Islet of Langerhans (tissue), 1 donor: ENCODE measurements around the gene RNASEH2A.
"Not testable (repeated sequence)": the region's sequence is repeated elsewhere in the genome, so short reads cannot be mapped to it uniquely, and the experiment has no call there.

Experiments used
- FAIRE-seq: peaks from one replicate; lab custom pipeline; 2011; peaks lifted over from hg19 to GRCh38; lab: Jason Lieb, UNC

Gene RNASEH2A

DNA sequence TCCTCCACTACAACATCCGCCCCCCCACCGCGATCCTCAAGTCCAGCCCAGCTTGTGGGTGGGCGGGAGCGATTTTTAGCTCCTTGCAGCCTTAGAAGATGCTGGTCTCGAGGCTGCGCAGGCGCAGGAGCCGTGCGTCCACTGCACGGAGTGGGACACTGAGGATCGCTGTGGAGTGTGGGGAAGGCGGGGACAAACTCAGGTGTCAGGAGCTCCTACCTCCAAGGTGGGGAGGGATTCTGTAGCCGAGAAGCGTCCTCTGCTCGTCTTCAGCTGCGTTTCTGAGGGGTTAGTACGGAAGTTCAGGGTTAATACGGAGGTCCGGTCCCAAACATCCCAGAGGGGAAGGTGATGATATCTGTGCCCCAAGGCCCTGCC is 28.2 kb downstream of the RNASEH2A start, which contains the start of gene RTBDN:
RTBDN (minus strand) TSS at position 14 of the 378 bp plus-strand sequence. CDS start 4,600 bp downstream, outside the sequence.
- no peak for FAIRE-seq

DNA sequence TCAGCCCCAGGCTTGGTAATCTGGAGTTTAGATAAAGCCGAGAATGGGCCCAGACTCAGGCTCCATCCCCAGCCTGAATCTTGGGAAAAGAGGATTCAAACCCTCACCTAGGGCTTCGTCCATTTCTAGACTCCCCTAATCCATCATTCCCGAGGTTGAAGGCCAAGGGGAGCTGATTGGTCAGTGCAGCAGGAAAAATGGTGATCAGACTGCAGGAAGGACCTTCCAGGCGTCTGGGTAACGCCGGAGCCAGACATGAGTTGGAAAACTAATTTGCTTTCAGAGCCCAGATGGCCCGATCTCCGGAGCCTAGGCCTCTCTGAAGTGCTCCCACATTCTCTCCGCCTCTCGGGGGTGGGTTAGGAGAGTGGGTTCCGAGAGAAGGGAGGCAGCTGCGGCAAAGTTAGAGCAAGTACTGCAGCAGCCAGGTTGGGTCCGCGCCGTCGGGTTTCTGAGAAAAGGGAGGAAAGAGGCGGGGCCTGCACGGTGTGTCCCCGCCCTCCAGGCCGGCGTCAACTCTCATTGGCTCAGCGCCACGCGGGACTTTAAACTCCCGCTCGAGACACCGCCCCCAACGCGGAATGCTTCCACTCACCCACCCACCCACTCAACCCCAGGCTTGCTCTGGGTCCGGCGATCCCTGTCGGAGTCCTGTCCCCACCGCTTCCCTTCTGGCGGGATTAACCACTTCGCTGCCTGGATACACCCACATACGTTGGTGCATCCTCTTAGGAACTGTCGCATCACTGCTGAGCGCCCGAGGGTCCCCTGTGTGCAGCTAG is 28.8 kb downstream of the RNASEH2A start:
- FAIRE-seq: no peak

DNA sequence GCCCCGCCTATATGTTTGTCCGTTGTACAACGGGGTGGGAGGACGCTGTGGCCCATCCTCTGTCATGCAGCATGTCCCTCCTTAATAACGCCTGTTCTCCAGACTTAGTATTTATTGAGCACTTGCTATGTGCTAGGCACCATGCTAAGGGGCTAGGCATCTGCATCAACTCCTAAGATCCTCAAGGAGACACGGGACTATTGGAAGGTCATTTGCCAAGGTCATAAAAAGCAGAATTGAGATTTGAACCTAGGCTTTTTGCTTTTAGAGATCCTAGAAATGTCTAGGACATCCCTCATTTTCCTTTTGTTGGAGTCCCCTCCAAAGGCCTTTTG is 30.1 kb downstream of the RNASEH2A start:
- no peak for FAIRE-seq

DNA sequence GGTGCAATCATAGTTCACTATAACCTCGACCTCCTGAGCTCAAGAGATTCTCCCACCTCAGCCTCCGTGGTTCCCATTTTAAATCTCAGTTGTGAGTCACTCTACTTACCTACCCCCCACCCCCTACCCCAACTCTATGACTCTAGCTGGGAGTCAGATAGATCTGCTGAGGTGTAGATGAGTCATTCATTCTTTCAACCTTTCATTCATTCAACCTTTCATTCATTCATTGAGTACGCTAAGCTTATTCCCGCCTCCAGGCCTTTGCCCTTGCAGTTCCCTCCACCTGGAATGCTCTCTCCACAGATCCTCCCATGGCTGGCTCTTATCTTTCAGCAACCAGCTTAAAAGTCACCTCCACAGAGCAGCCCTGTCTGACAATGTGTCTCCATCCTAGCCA is 30.8 kb downstream of the RNASEH2A start:
- no peak for FAIRE-seq

DNA sequence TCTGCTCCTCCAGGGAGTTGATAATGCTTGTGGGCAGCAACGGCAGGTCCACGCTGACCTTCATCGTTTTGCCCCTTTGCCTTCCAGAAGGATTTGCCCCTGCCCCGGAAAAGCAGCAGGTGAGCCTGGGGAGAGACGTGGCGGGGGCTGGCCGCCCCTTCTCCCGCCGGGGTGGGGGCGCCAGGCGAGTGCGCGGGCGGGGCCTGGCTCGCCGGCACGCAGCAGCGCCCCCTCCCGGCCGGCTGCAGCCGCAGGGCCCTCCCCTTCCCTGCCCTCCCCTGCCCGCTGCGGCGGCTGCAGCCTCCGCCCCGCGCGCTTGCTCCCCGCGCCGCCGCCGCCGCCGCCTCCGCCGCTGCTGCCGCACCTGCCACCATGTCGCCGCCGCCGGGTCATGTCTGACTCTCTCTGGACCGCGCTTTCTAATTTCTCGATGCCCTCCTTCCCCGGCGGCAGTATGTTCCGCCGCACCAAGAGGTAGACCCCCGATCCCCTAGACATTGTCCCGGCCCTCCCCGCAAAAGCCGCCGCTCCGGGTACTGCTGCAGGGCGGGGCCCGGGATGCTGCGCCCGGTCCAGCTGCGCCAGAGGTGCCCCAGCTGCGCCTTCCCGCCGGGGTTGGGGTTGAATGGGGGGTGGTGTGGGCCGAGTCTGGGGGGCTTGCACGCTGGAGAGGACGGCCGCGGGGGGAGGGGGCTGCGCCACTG is 31.9 kb downstream of the RNASEH2A start, which contains the start of gene MAST1:
MAST1 (plus strand) TSS at position 334 of the 704 bp plus-strand sequence; CDS start at position 392, 58 bp downstream.
- no peak for FAIRE-seq

DNA sequence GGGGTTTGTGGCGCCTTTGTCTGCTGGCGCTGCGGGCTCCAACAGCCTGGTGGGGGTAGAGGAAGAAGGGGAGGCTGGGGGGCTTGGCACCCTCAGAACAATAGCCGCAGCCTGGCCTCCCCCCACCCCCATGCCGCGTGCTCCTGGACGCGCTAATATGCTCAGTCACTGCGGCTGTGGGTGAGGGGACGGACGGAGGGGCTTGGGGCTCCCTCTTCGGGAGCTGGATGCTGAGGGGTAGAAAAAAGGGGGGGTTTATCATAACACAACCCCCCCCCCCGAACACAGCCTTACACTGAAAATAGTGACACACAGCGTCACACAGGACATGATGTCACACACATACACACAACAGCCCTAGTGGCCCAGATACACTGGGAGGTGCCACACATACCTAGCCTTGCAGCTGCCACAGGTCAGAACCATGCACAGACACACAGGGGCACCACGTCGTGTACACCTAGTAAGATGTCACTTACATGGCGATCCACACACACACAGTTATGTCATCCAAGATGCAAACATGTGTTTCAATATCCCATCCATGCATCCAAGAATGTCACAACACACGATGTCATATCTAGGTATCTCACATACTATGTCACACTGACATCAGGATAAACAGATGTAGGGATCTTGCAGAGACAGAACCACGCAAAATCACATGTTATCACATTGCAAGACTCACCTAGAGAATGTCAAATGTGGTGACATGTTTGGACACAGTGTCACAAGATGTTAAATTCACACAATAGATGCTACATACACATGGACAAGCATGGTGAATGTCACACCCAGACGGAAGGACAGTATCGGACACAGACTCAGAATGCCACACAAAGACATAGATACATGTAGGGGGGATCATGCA is 32.7 kb downstream of the RNASEH2A start:
- FAIRE-seq: no peak

DNA sequence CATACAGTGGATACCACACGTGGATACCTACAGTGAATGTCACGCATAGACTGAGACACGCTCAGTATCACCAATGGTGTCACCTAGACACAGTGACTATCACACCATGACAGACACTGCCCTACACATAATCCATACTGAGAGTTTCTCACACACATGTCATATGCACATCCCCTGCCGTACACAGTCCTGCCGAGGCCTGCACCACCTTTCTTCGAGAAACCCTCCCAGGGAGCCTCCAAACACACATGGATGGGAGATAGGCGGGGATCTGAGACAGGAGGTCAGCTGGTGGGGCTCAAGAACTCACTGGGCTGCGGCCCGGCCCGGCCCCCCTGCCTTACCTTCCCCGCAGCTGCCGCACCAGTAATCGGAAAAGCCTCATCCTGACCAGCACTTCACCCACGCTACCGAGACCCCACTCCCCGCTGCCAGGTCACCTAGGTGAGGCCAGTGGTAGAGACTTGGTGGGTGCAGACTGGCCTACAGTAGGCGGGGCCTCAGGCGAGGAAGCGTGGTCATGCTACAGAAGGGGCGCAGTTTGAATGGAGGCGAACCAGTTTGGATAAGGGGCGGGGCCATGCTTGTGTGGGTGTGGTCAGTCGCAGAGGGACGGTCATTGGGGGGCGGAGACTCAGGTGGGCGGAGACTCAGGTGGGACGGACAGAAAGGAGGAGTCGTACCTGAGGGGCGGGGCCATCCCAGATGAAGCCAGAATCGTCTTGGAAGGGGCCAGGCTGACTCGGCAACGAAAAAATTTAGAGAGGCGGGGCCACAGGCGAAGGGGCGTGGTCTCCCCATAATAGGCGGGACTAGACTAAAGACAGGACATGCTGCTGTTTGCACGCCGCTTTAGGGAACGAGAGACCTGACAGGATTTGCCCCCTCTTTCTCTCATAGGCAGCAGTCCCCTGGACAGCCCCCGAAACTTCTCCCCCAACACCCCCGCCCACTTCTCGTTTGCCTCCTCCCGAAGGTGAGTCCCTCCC is 34.0 kb downstream of the RNASEH2A start:
- FAIRE-seq: no peak

DNA sequence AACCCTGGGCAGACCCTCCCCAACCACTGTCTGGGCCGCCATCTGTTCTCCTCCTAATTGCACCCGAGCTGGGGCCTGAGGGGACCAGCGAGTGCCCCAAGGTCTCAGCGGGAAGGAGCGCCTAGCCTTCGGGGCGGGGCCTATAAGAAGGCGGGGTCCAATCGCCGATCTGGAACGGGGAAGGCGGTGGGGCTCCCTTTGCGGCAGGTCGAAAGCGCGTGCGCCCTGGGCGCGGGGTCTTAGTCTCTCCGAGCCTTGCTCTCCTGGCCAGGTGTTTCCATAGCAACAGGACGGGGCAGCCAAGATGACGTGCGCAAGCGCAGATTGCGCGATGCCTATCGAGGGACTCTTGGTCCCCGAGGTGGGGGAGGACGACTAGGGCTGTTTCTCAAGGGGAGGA is 34.7 kb downstream of the RNASEH2A start:
- no peak for FAIRE-seq

DNA sequence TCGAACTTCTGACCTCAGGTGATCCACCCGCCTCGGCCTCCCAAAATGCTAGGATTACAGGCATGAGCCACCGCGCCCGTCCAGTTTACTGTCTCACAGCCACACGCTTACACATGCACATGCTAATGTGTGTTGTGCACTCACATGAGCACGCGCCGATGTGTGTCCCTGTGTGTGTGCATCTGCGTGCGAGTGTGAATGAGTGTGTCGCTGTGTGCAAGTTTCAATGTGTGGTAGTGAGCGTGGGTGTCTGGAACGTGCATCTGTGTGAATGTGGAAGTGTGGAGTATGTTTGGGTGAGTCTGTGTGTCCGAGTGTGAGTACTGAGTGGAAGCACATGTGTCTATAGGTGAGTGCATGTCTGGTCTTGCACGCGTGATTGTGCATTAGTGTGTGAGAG is 36.1 kb downstream of the RNASEH2A start:
- no peak for FAIRE-seq

DNA sequence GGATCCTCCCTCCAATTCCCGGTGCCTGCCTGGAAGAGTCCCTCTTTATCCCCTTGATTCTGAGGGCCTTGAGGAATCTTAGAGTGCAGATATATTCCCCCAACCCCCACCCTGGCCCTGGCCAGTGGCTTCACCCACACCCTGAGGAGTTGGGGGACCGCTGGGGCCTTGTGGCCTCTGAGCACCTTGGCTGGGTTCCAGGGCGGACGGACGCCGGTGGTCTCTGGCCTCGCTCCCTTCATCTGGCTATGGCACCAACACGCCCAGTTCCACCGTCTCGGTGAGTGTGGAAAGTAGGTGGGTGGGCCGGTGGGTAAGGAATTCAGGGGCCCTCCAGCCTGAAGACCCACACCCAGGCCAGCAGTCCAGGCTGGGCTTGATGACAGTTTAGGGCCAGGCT is 36.9 kb downstream of the RNASEH2A start:
- no peak for FAIRE-seq

DNA sequence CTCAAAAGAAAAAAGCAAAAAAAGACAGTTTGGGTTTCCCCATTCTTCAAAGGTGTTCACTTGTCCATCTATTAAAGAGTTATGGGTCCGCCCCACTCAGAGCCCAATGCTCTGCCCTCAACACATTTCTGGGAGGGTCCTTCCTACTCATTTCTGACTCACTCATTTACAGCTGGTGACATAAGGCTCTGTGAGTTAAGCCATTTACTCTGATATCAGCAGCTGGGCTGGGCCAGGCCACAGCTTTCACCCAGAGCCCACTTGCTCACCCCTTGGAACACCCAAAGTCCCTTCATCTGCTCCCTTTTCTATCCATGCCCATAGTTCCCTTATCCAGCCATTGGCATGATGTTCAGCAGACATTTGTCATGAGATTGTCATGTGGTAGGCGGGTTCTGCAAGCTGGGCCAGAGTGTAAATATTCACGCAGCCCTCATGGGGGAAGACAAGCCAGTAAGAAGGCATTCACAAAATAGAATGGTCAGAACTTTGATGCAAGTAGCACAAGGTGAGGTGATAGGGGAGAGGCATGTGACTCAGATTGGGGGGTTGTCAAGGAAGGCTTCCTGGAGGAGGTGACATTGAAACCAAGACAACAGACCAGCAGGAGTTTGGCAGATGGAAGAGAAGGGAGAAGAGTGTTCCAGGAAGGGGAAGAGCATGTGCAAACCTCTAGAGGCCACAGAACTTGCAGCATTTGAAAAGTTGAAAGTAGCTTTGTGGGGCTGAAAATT is 37.8 kb downstream of the RNASEH2A start:
- FAIRE-seq: no peak

DNA sequence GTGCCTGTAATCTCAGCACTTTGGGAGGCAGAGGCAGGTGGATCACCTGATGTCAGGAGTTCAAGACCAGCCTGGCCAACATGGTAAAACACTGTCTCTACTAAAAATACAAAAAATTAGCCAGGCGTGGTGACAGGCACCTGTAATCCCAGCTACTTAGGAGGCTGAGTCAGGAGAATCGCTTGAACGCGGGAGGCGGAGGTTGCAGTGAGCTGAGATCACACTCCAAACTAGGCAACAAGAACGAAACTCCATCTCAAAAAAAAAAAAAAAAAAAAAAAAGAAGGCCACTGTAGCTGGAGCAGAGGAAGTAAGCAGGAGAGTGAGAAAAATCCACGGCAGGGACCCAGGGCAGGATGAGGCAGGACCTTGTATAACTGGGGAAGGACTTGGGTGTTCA is 40.2 kb downstream of the RNASEH2A start:
- not testable (repeated sequence) for FAIRE-seq

DNA sequence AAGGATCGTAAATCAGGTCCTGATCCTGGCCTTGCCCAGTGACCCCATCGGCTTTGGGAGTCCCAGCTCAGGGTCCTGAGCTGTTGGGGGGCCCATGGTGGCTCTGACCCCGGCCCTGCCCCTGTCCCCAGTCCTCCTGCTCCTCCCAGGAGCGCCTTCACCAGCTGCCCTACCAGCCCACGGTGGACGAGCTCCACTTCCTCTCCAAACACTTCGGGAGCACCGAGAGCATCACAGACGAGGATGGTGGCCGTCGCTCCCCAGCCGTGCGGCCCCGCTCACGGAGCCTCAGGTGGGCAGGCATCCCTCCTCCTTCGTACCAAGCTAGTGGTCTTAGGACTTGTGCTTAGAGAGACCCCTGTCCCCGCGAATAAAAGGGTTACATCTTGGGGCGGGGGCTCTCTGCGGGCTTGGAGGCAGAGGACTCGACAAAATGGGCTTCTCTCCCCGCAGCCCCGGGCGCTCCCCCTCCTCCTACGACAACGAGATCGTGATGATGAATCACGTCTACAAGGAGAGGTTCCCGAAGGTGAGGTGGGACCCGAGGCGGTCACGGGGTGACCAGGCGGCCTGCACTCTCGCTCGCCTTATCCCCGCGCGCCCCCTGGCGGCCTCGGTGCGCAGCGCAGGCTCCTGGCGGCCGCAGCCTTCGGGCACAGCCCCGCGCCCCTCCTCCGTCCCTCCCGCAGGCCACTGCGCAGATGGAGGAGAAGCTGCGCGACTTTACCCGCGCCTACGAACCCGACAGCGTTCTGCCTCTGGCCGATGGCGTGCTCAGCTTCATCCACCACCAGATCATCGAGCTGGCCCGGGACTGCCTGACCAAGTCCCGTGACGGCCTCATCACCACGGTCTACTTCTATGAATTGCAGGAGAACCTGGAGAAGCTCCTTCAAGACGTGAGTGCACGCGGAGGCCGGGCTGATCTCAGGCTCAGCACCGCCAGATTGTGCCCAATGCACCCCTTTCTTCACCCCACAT is 41.1 kb downstream of the RNASEH2A start:
- no peak for FAIRE-seq

DNA sequence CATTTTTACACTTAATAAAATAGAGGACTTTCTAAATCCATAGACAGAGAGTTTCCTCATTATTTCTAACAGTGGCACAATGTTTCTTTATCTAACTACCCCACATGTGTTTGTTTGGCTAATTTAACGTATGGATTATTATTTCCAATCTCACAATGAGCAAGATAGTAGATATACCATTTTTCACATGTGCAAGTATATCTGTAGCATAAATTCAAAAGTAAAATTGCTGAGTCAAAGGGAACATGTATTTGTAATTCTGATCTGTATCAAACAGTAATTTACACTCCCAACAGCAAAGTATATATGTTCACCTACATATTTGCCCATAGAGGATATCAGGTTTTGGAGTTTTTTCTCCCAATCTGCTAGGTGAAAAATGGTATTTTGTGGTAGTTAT is 50.3 kb downstream of the RNASEH2A start:
- no peak for FAIRE-seq

DNA sequence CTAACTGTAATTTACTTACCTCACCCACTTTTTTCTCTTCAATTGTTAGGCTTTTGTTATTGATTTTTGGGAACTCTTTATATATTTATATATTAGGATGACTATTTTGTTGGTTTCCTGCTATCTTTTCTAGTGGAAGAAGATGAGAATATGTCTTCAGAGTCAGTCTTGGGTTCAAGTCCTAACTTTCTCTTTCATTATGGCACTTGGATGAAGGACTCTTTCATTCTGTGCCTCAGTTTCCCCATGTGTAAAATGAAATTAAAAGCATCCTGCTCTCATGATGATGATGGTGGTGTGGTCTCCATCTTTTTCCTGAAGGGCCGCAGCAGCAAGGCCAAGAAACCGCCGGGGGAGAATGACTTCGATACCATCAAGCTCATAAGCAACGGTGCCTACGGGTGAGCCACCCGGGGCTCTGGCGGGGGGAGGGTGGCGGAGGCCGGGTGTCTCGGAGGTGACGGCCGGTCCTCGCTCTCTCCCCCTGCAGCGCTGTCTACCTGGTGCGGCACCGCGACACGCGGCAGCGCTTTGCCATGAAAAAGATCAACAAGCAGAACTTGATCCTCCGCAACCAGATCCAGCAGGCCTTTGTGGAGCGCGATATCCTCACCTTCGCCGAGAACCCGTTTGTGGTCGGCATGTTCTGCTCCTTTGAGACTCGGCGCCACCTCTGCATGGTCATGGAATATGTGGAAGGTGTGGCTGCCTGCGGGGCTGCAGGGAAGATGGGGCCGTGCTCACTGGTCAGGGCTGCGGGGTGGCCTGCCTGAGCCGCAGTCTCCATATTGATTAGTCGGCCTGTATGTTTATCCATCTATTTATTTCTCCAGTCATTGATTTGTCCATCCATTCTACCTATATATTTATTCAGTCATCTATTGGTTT is 51.9 kb downstream of the RNASEH2A start:
- FAIRE-seq: no peak

DNA sequence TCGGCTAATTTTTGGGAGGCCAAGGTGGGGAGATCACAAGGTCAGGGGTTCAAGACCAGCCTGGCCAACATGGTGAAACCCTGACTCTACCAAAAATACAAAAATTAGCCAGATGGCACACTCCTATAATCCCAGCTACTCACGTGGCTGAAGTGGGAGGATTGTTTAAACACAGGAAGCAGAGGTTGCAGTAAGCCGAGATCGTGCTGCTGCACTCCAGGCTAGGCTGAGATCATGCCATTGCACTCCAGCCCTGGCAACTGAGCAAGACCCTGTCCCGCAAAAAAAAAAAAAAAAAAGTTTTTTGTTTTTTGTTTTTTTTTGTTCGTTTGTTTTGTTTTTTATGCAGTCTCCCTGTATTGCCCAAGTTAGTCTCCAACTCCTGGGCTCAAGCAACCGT is 53.2 kb downstream of the RNASEH2A start:
- FAIRE-seq: no peak
